Keratinocyte (primary cell): ENCODE data around the gene FARP2. TPM values are rescaled to one million over a fixed set of nuclear protein-coding genes. Genes with fewer than 3 reads are reported as not detected.

Experiments
- DNase-seq: peaks from one replicate; pipeline ENCODE4 v3.0.0-alpha.2; 2011; ENCODE audit warnings: low read depth, missing footprints, low spot score
- FAIRE-seq: peaks from 2 replicates; lab custom pipeline; 2011; peaks lifted over from hg19 to GRCh38; lab: Jason Lieb, UNC
- H2AFZ ChIP-seq: 2 replicates; pipeline ENCODE4 v1.6.0; 2012; ENCODE audit warnings: low read length, control low read depth, inconsistent platforms; ENCODE audit not compliant: control insufficient read depth
- H3K27ac ChIP-seq: 2 replicates; pipeline ENCODE4 v1.5.1; 2011; ENCODE audit warnings: low read length; ENCODE audit not compliant: control insufficient read depth, insufficient read depth
- H3K27me3 ChIP-seq: 3 replicates; pipeline ENCODE4 v1.6.0; 2011; ENCODE audit warnings: low read length; ENCODE audit not compliant: control insufficient read depth, insufficient read depth; ENCODE audit errors: extremely low read depth
- H3K36me3 ChIP-seq, 2 experiments: 2 replicates in 1 of 2; 3 replicates in 1 of 2; pipeline ENCODE4 v1.5.1; 2011; ENCODE audit warnings: low read length in 2 of 2, mild to moderate bottlenecking in 1 of 2; ENCODE audit not compliant: control insufficient read depth in 2 of 2, insufficient read depth in 2 of 2; ENCODE audit errors: extremely low read depth in 1 of 2
- H3K4me1 ChIP-seq: 3 replicates; pipeline ENCODE4 v1.5.1; 2011; ENCODE audit warnings: low read length; ENCODE audit not compliant: control insufficient read depth, insufficient read depth; ENCODE audit errors: extremely low read depth
- H3K4me2 ChIP-seq: 3 replicates; pipeline ENCODE4 v1.6.0; 2011; ENCODE audit warnings: low read depth, low read length; ENCODE audit not compliant: control insufficient read depth, insufficient read depth; ENCODE audit errors: extremely low read depth
- H3K4me3 ChIP-seq, 3 experiments: fragments of 200-600 bp in 1 of 3; sonication (generic) in 1 of 3; 2 replicates in 2 of 3; 3 replicates in 1 of 3; pipeline ENCODE4 v1.5.1; 2011 to 2016; ENCODE audit warnings: low read length in 3 of 3, mild to moderate bottlenecking in 3 of 3, control low read depth in 2 of 3, inconsistent platforms in 1 of 3, low read depth in 1 of 3, mixed read lengths in 1 of 3, mixed run types in 1 of 3, moderate library complexity in 1 of 3; ENCODE audit not compliant: control insufficient read depth in 2 of 3, insufficient read depth in 2 of 3; ENCODE audit errors: extremely low read depth in 1 of 3
- H3K79me2 ChIP-seq: 2 replicates; pipeline ENCODE4 v1.6.0; 2012; ENCODE audit warnings: low read length; ENCODE audit not compliant: control insufficient read depth, insufficient read depth
- H3K9ac ChIP-seq: 3 replicates; pipeline ENCODE4 v1.6.0; 2011; ENCODE audit warnings: low read length; ENCODE audit not compliant: control insufficient read depth, insufficient read depth; ENCODE audit errors: extremely low read depth
- H3K9me1 ChIP-seq: 3 replicates; pipeline ENCODE4 v1.6.0; 2011; ENCODE audit warnings: low read length; ENCODE audit not compliant: control insufficient read depth, insufficient read depth; ENCODE audit errors: extremely low read depth
- H3K9me3 ChIP-seq: 2 replicates; pipeline ENCODE4 v1.5.1; 2012; ENCODE audit warnings: low read depth, low read length; ENCODE audit not compliant: control insufficient read depth
- H4K20me1 ChIP-seq: 3 replicates; pipeline ENCODE4 v1.6.0; 2011; ENCODE audit warnings: low read length; ENCODE audit not compliant: control insufficient read depth, insufficient read depth; ENCODE audit errors: extremely low read depth
- EZH2 ChIP-seq: IDR thresholded peaks from one replicate; pipeline ENCODE4 v1.6.1; 2012; ENCODE audit warnings: inconsistent platforms, mild to moderate bottlenecking, low read length, moderate library complexity
- dilution Hi-C: fragments of 300-500 bp; cut with MboI; formaldehyde crosslinking; loops from one replicate; pipeline ENCODE4 v1.7.0; 2020; ENCODE audit warnings: low sequenced_read_pairs; ENCODE audit not compliant: extremely low pct_ligation_motif_present
- polyA plus RNA-seq, 5 experiments: library from polyadenylated mRNA; depleted of rRNA in 3 of 5; stranded (reverse) in 3 of 5; stranded (forward) in 1 of 5; unstranded in 1 of 5; fragments of >200 nt; gene quantifications; 1 replicate in 1 of 5; 2 replicates in 3 of 5; 3 replicates in 1 of 5; pipeline versions ENCODE4 v1.2.1 to v1.2.3, GENCODE V29; 2011 to 2012; ENCODE audit warnings: missing spikeins in 2 of 5, low read depth in 1 of 5, low replicate concordance in 1 of 5
- TF ChIP-seq, protein P1 (sequence below), 3 experiments: IDR thresholded peaks in 1 of 3; conservative IDR thresholded peaks in 1 of 3; optimal IDR thresholded peaks in 1 of 3; 2 replicates in 2 of 3; 3 replicates in 1 of 3; pipeline versions ENCODE3 to v1.5.1; 2011; ENCODE audit warnings: low read length in 3 of 3, mild to moderate bottlenecking in 3 of 3, moderate library complexity in 2 of 3, control low read depth in 1 of 3, inconsistent platforms in 1 of 3; ENCODE audit not compliant: insufficient read depth in 2 of 3; ENCODE audit errors: extremely low read depth in 1 of 3

Gene FARP2
- polyA plus RNA-seq, 1 donor (not counting 4 experiments of a cell fraction or from before 2014, with no cell fraction given): 39.3 TPM

DNA sequence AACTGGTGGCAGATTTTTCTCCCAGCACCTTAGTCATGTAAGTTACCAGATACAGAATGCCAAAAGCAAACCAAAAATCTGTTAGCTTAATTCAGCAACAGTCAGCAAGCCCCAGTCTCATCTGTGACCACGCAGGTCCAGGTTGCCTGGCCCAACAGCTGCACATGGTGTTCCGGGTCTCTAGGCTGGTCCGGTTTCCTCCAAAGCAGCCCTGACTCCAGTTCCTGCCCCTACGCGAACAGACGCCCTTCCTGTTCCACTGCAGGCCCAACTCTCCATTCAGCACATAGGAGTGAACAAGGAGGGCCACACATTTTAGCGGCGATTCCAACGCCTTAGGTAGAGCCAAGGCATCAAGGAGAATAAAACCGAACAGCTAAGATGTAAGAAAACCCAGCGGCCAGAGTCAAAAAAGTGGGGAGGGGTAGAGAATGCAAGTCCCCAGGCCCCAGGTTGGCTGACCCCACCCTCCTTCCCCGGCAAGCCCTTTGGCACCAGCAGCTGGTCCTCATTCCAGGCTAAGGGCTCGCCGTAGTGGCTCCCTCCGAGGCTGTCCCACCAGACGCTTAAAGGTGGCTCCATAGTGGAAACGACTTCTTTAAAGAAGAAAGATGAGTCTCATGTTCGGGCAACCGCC is 150.8 kb downstream of the FARP2 start:
- Histone ChIP-seq H3K79me2 (peaks cover 53% of the 10 kb centered on the region), H3K4me1 (peaks cover 13% of the 10 kb centered on the region), H3K27me3 (no peaks in the 10 kb centered on the region), H3K9ac (peak overlapping the region; percentile 71), H3K9me1 (no peaks in the 10 kb centered on the region), H2AFZ (no peak overlapping the region), H3K36me3 (peaks cover 0 to 15% of the 10 kb centered on the region in 2 experiments), H3K4me3 (peak overlapping the region; percentile 79 to 87 (median 84)), H3K27ac (no peak overlapping the region), H4K20me1 (peaks cover 21% of the 10 kb centered on the region), H3K4me2 (peak overlapping the region; percentile 89), H3K9me3 (no peaks in the 10 kb centered on the region)
- FAIRE-seq: no peak
- dilution Hi-C loops: no loop called here
- no peak for DNase-seq
- no peak for TF ChIP-seq EZH2
- TF ChIP-seq, protein P1, sequence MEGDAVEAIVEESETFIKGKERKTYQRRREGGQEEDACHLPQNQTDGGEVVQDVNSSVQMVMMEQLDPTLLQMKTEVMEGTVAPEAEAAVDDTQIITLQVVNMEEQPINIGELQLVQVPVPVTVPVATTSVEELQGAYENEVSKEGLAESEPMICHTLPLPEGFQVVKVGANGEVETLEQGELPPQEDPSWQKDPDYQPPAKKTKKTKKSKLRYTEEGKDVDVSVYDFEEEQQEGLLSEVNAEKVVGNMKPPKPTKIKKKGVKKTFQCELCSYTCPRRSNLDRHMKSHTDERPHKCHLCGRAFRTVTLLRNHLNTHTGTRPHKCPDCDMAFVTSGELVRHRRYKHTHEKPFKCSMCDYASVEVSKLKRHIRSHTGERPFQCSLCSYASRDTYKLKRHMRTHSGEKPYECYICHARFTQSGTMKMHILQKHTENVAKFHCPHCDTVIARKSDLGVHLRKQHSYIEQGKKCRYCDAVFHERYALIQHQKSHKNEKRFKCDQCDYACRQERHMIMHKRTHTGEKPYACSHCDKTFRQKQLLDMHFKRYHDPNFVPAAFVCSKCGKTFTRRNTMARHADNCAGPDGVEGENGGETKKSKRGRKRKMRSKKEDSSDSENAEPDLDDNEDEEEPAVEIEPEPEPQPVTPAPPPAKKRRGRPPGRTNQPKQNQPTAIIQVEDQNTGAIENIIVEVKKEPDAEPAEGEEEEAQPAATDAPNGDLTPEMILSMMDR (optimal IDR thresholded peaks at IDR 0.05 in 1 of 3, IDR thresholded peaks at IDR 0.05 in 1 of 3, conservative IDR thresholded peaks at IDR 0.05 in 1 of 3; ENCODE audit: extremely low read depth in 1 of 3, insufficient read depth in 2 of 3, low read length in 3 of 3): no peak

DNA sequence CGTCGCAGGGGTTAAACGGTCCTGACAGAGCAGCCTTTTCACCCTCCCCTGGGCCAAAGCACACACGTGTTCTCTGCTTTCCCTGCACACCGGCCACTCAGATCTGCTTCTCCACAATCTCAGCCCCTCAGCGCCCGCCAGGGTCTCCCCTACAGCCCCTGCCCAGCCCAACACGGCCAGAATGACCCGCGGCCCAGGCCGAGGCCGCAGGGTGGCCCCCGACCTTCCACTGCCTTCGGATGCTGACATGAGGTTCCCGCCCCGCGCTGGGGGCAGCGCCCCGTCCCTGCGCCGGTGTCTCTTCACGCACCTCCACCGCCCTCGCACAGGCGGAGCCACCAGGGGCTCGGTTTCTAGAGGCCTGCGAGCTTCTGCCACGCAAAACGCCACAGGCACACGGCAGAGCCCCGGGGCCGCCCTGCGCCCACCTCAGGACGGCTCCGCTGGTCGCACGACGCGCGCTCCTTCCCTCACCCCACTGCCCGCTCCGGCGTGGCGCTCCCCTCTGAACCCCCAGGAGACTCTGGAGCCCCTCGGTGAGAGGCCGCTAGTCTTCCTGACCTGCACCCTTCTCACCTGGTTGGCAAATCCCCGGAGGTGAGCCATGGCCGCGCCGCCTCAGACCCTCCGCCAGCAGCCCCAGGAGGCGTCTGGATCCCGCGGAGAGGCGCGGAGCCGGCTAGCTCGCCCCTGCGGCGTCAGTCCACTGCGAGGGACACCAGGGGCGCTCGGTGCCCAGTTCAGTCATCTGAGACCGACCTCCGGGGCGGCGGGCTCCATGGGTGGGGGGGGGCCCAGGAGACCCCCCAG is 151.6 kb downstream of the FARP2 start:
- H3K27ac ChIP-seq: peak overlapping the region; percentile 31
- no peak overlapping the region for H2AFZ ChIP-seq
- H3K9me1 ChIP-seq: no peaks in the 10 kb centered on the region
- FAIRE-seq (no peak), DNase-seq (no peak)
- dilution Hi-C loops: no loop called here
- peaks cover 13% of the 10 kb centered on the region for H3K4me1 ChIP-seq
- TF ChIP-seq EZH2: no peak
- TF ChIP-seq, protein P1 (optimal IDR thresholded peaks at IDR 0.05 in 1 of 3, IDR thresholded peaks at IDR 0.05 in 1 of 3, conservative IDR thresholded peaks at IDR 0.05 in 1 of 3; ENCODE audit: extremely low read depth in 1 of 3, insufficient read depth in 2 of 3, low read length in 3 of 3): peak in 2 of 3 experiments; percentile 2 to 19
- peak overlapping the region; percentile 79 to 87 (median 84) for H3K4me3 ChIP-seq
- H3K36me3 ChIP-seq: peaks cover 0 to 15% of the 10 kb centered on the region in 2 experiments
- no peaks in the 10 kb centered on the region for H3K9me3 ChIP-seq
- H3K4me2 ChIP-seq: peak overlapping the region; percentile 89
- H3K9ac ChIP-seq: peak overlapping the region; percentile 71
- H4K20me1 ChIP-seq: peaks cover 20% of the 10 kb centered on the region
- no peaks in the 10 kb centered on the region for H3K27me3 ChIP-seq
- peaks cover 48% of the 10 kb centered on the region for H3K79me2 ChIP-seq
